ENCODE measurements around the gene TRAPPC6A.
"Not testable (repeated sequence)": the region's sequence is repeated elsewhere in the genome, so short reads cannot be mapped to it uniquely, and the experiment has no call there.

Gene TRAPPC6A

DNA sequence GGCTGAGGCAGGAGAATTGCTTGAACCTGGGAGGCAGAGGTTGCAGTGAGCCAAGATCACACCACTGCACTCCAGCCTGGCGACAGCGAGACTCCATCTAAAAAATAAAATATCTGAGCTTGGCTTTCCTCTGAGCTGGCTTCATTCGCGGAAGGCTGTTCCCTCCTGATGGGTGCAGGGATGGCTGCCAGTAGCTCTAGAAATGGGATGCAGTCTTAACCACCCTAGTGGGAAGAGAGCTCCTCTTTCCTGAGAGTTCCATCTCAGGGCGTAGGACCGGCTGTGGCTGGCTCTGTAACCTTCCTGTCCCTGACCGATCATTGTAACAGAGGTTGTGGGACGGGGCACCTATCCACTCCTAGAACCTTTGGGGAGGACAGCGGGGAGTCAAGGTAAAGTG, 52.7 kb downstream of the TRAPPC6A start:
- DNase-seq: no peak

DNA sequence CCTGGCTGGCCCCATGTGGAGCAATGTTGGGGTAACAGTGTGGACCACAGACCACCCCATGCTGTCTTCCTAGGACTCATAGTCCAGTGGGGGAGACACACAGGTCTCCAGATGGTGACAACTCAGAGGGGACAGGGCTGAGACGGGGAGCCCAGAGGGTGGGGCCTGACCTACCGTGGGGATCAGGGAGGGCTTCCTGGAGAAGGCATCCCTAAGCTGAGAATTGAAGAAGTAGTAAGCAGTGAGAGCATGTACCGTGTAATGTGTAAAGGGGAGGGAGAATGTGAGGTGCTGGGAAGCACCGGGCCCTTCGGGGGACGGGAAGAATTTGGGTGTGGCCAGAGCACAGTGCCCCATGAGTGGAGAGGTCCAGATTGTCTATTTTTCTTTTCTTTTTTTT, 54.0 kb downstream of the TRAPPC6A start:
- DNase-seq: no peak

DNA sequence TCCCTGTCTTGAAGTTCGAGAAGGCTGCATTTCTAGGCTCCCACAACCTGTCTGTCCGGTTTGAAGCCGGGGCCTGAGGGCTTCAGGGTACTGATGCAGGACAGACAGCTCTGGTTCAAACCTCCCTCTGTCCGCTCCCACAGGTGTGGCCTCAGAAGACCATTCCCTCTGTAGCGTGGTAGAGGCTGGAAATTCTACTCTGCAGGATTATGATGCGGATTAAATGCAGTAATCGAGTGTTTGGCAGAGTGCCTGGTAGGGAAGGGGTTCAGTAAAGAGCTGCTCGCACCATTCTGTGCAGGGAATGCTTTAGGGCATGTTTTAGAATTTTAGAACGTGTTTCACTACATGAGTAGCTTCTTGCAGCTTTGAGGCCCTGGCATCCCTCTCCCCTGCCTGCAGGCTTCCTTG, 54.6 kb downstream of the TRAPPC6A start:
- no peak for DNase-seq

- DNase-seq: no peak
Observed at GRCh38 chr19:45122832-45123231, 55.2 kb downstream of the TRAPPC6A start.

DNA sequence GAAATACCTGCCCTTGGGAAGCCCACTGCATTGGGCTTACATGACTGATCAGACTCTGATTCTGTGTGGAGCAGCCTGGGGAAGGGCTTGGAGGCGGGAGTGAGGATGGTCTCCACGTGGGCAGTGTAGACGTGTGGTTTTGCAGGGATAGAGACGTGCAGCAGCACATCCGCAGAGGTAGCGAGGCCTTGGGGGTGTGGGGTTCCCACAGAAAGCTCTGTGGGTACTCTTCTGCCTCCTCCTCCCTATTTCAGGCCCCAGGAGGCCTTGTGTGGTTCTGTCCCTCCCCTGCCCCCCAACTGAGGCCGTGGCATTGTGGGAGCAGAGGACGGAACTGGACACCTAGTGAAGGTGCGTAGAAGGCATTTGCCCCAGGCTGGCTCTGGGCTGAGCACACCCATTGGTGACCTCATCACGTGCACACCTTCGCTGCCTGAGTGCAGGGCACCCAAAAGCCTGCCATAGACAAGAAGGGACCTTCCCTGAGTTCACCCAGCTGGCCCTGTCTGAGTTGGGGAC, 56.2 kb downstream of the TRAPPC6A start:
- DNase-seq: no peak

DNA sequence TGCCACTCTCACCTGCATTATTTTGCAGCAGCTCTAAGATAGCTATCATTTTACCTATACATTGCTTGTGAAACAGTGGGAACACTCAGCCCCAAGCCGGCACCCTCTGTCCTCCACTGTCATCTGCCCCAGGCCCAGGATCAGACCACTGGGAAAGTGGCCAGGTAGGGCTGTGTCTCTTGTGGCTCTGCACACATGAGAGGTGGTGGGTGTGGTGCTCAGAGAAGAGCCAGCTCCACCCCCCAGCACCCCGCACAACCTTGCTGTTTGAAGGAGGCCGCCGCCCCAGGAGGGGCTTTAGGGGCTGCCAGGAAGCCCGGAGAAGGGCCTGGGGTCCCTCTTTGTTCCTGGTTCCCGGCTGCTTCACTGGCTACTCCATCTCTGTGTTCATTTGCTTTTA, 58.5 kb downstream of the TRAPPC6A start:
- no peak for DNase-seq

- DNase-seq: not testable (repeated sequence)
Observed at GRCh38 chr19:45118591-45119355, 59.3 kb downstream of the TRAPPC6A start.

DNA sequence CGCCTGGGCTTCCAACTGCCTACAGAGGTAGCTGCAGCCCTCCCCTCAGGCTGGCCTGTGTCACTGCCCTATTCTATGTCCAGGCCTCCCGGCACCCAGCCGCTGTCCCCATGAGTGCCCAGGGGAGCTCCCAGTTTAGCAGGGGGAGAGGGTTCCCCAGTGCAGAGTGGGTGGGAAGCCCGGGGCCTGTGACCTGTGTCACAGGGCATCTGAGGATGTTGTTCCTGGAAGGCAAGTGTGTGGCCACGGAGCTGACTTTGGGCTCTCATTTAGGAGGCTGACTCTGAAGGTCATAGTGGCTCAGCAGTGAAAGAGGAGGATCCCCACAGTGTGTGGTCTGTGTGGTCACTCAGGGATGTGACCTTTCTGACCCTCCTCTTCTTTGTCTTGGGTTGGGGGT, 59.9 kb downstream of the TRAPPC6A start:
- DNase-seq: no peak

GRCh38 chr19:45117671-45118070, 60.4 kb downstream of the TRAPPC6A start:
- no peak for DNase-seq

GRCh38 chr19:45117167-45117594, 60.9 kb downstream of the TRAPPC6A start:
- DNase-seq: peak; percentile 65

- DNase-seq: no peak
Observed at GRCh38 chr19:45115809-45116615, 62.0 kb downstream of the TRAPPC6A start.

DNA sequence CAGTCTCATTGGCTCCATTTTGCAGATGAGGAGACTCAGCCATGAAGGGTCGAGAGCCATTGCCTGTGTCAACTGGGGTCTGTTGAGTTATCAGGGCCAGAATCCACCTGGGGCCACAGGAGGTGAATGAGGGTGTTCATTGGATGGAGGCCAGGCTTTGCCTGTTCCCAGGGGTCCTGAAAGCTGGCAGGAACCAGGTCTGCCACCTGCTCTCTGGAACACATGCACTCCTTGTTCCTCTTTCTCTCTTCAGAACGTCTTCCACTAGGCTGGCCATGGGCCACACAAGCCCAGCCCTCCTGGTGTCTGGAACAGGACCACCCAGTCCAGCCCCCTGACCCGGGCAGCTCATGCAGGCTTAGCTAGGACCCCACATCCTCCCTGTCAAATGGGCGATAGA, 63.9 kb downstream of the TRAPPC6A start:
- no peak for DNase-seq

DNA sequence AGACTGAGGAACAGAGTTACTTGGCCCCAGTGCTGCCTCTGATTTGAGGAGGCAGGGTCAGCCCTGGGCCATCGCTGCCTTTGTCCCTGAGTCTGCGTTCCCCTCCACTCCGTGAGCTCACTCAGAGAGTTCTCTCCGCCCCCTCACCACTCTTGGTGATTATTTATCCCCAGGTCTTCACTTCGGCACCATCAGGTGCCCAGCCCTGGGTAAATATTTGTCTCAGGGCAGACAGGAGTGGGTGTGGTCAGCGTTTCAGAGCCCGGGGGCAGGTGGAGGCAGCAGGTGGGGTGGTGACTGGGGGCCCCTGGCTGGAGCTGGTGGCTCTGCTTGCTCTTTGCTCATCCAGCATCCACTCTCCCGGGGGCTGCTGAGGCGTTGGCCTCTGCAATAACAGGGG, 64.4 kb downstream of the TRAPPC6A start:
- no peak for DNase-seq

All from stimulated activated CD4-positive, alpha-beta T cell treated with anti-CD3 and anti-CD28 coated beads, Interleukin-4, amount 100 ng/mL, for 24 hours (primary cell).